H1 (cell line): Measurements from ENCODE around the gene PCDHGB5. TPM values are rescaled to one million over a fixed set of nuclear protein-coding genes. Genes with fewer than 3 reads are reported as not detected.
"Not testable (repeated sequence)": the region's sequence is repeated elsewhere in the genome, so short reads cannot be mapped to it uniquely, and the experiment has no call there.

Source experiments
- CTCF ChIA-PET: fragments of 300-600 bp; sonication (Branson Sonifier 250); formaldehyde crosslinking; loops from one replicate; lab custom pipeline; 2021; ENCODE audit not compliant: partially characterized antibody; lab: Charles Lee
- POLR2A ChIA-PET: fragments of 300-600 bp; sonication (Branson Sonifier 250); formaldehyde crosslinking; loops from one replicate; lab custom pipeline; 2021; ENCODE audit warnings: inconsistent platforms; ENCODE audit not compliant: partially characterized antibody; lab: Charles Lee
- DNase-seq, 2 experiments: peaks; one replicate each; pipeline versions ENCODE4 v3.0.0 to v3.0.0-alpha.2; 2010 to 2022; ENCODE audit warnings: low spot score in 2 of 2, low read depth in 1 of 2, mixed read lengths in 1 of 2
- FAIRE-seq: peaks from 2 replicates; lab custom pipeline; 2011; peaks lifted over from hg19 to GRCh38; lab: Jason Lieb, UNC
- H2AFZ ChIP-seq: 2 replicates; pipeline ENCODE4 v1.8.1; 2012; ENCODE audit warnings: low read length, inconsistent platforms
- H2AK5ac ChIP-seq: 2 replicates; pipeline ENCODE4 v1.6.1; 2013; ENCODE audit warnings: low read depth, low read length
- H2BK120ac ChIP-seq: replicated peaks from 2 replicates; pipeline ENCODE3; 2013; ENCODE audit warnings: low read depth, low read length, inconsistent platforms
- H2BK12ac ChIP-seq: 2 replicates; pipeline ENCODE4 v1.6.1; 2013; ENCODE audit warnings: low read depth, low read length
- H2BK15ac ChIP-seq: 2 replicates; pipeline ENCODE4 v1.6.1; 2013; ENCODE audit warnings: low read length
- H2BK20ac ChIP-seq: 2 replicates; pipeline ENCODE4 v1.6.1; 2013; ENCODE audit warnings: low read length
- H2BK5ac ChIP-seq: 2 replicates; pipeline ENCODE4 v1.6.1; 2013; ENCODE audit warnings: low read depth, low read length
- H3K14ac ChIP-seq: 2 replicates; pipeline ENCODE4 v1.6.1; 2013; ENCODE audit warnings: inconsistent platforms; ENCODE audit not compliant: insufficient read length
- H3K18ac ChIP-seq: 2 replicates; pipeline ENCODE4 v1.6.1; 2013; ENCODE audit warnings: low read length; ENCODE audit errors: extremely low read depth
- H3K23ac ChIP-seq: 2 replicates; pipeline ENCODE4 v1.6.1; 2013; ENCODE audit warnings: inconsistent platforms; ENCODE audit not compliant: insufficient read length
- H3K23me2 ChIP-seq: 2 replicates; pipeline ENCODE4 v1.6.1; 2013; ENCODE audit warnings: low read depth, low read length
- H3K27ac ChIP-seq: 2 replicates; pipeline ENCODE4 v1.6.1; 2011; ENCODE audit warnings: low read depth, low read length, inconsistent platforms
- H3K27me3 ChIP-seq, 4 experiments: replicated peaks in 1 of 4; 1 replicate in 1 of 4; 2 replicates in 3 of 4; pipeline versions ENCODE4 v1.6.1 to v1.8.1; 2011 to 2013; ENCODE audit warnings: low read length in 3 of 4, mild to moderate bottlenecking in 3 of 4, inconsistent platforms in 2 of 4, mixed read lengths in 2 of 4, moderate library complexity in 1 of 4; ENCODE audit not compliant: control insufficient read depth in 3 of 4, insufficient read depth in 3 of 4; ENCODE audit errors: extremely low read depth in 1 of 4
- H3K36me3 ChIP-seq, 4 experiments: 2 replicates each; pipeline versions ENCODE4 v1.6.1 to v1.8.1; 2011 to 2013; ENCODE audit warnings: mild to moderate bottlenecking in 4 of 4, low read length in 3 of 4, moderate library complexity in 2 of 4, control low read depth in 1 of 4, inconsistent platforms in 1 of 4; ENCODE audit not compliant: insufficient read depth in 4 of 4, control insufficient read depth in 2 of 4
- H3K4ac ChIP-seq: replicated peaks from 2 replicates; pipeline ENCODE3; 2013; ENCODE audit warnings: low read length, low read depth, mixed read lengths, inconsistent platforms; ENCODE audit not compliant: insufficient read length
- H3K4me1 ChIP-seq, 4 experiments: replicated peaks in 1 of 4; 1 replicate in 1 of 4; 2 replicates in 3 of 4; pipeline versions ENCODE4 v1.6.1 to v1.8.1; 2011 to 2013; ENCODE audit warnings: low read length in 3 of 4, inconsistent platforms in 2 of 4, mixed read lengths in 1 of 4; ENCODE audit not compliant: insufficient read depth in 4 of 4, control insufficient read depth in 3 of 4
- H3K4me2 ChIP-seq, 2 experiments: 2 replicates each; pipeline versions ENCODE4 v1.6.1 to v1.8.1; 2011 to 2013; ENCODE audit warnings: low read depth in 2 of 2, low read length in 2 of 2, control low read depth in 1 of 2, inconsistent platforms in 1 of 2, mild to moderate bottlenecking in 1 of 2; ENCODE audit not compliant: insufficient read depth in 1 of 2
- H3K4me3 ChIP-seq, 4 experiments: fragments of 200-600, 300-600 bp in 1 of 4; sonication (generic), shearing (Covaris generic), sonication (Bioruptor Twin) in 1 of 4; 2 replicates each; pipeline versions ENCODE4 v1.5.1 to v1.8.1; 2011 to 2016; ENCODE audit warnings: low read length in 4 of 4, low read depth in 3 of 4, control low read depth in 2 of 4, inconsistent platforms in 2 of 4, mild to moderate bottlenecking in 2 of 4, mixed read lengths in 1 of 4, moderate library complexity in 1 of 4; ENCODE audit not compliant: insufficient read depth in 2 of 4; ENCODE audit errors: extremely low read depth in 1 of 4
- H3K56ac ChIP-seq: replicated peaks from 2 replicates; pipeline ENCODE3; 2013; ENCODE audit warnings: low read depth, mild to moderate bottlenecking, mixed read lengths, low read length, inconsistent platforms; ENCODE audit not compliant: insufficient read length
- H3K79me1 ChIP-seq: 2 replicates; pipeline ENCODE4 v1.6.1; 2013; ENCODE audit warnings: low read depth, low read length, control low read depth
- H3K79me2 ChIP-seq, 2 experiments: 2 replicates each; pipeline versions ENCODE4 v1.6.1 to v1.8.1; 2012 to 2013; ENCODE audit warnings: low read length in 2 of 2, mild to moderate bottlenecking in 2 of 2, inconsistent platforms in 1 of 2; ENCODE audit not compliant: insufficient read depth in 2 of 2, control insufficient read depth in 1 of 2
- H3K9ac ChIP-seq, 4 experiments: replicated peaks in 1 of 4; 1 replicate in 1 of 4; 2 replicates in 3 of 4; pipeline versions ENCODE4 v1.6.1 to v1.8.1; 2011 to 2013; ENCODE audit warnings: low read depth in 3 of 4, low read length in 3 of 4, control low read depth in 2 of 4, mild to moderate bottlenecking in 2 of 4, moderate library complexity in 2 of 4, inconsistent platforms in 1 of 4; ENCODE audit errors: extremely low read depth in 1 of 4
- H3K9me3 ChIP-seq, 2 experiments: 2 replicates each; pipeline versions ENCODE4 v1.6.1 to v1.8.1; 2012 to 2013; ENCODE audit warnings: mild to moderate bottlenecking in 2 of 2, moderate library complexity in 2 of 2, control low read depth in 1 of 2, inconsistent platforms in 1 of 2, low read depth in 1 of 2, low read length in 1 of 2, mixed read lengths in 1 of 2; ENCODE audit not compliant: insufficient read depth in 2 of 2
- H4K20me1 ChIP-seq, 2 experiments: replicated peaks in 1 of 2; 2 replicates each; pipeline versions ENCODE3 to v1.8.1; 2011 to 2013; ENCODE audit warnings: inconsistent platforms in 2 of 2, low read length in 2 of 2, mild to moderate bottlenecking in 1 of 2; ENCODE audit not compliant: insufficient read depth in 2 of 2, control insufficient read depth in 1 of 2
- H4K5ac ChIP-seq: 2 replicates; pipeline ENCODE4 v1.6.1; 2013; ENCODE audit warnings: low read length, low read depth, mixed read lengths, inconsistent platforms; ENCODE audit not compliant: insufficient read length
- H4K8ac ChIP-seq: 2 replicates; pipeline ENCODE4 v1.8.0; 2013; ENCODE audit warnings: mild to moderate bottlenecking, moderate library complexity, low read length, inconsistent platforms; ENCODE audit not compliant: insufficient read depth; ENCODE audit errors: extremely low read depth
- H4K91ac ChIP-seq: replicated peaks from 2 replicates; pipeline ENCODE3; 2013; ENCODE audit warnings: low read length, mixed read lengths, inconsistent platforms; ENCODE audit not compliant: insufficient read length
- ASH2L ChIP-seq: fragments of 200-600, 300-600 bp; sonication (generic); IDR thresholded peaks from one replicate; pipeline ENCODE4 v1.7.1; 2017; ENCODE audit warnings: low read length
- CTCF ChIP-seq, 3 experiments: IDR thresholded peaks; 1 replicate in 2 of 3; 2 replicates in 1 of 3; pipeline versions ENCODE4 v1.5.1 to v1.6.1; 2011; ENCODE audit warnings: low read length in 3 of 3, mild to moderate bottlenecking in 3 of 3, inconsistent platforms in 2 of 3, low read depth in 1 of 3, moderate library complexity in 1 of 3; ENCODE audit not compliant: insufficient read depth in 1 of 3; ENCODE audit errors: control extremely low read depth in 1 of 3
- JUND ChIP-seq: IDR thresholded peaks from 2 replicates; pipeline ENCODE4 v1.6.1; 2011; ENCODE audit warnings: mild to moderate bottlenecking, improper control_type of control experiment, low read length
- KDM4A ChIP-seq: IDR thresholded peaks from one replicate; pipeline ENCODE4 v1.7.1; 2012; ENCODE audit warnings: low read depth, mild to moderate bottlenecking, moderate library complexity, low read length, inconsistent platforms; ENCODE audit not compliant: severe bottlenecking
- MAX ChIP-seq: IDR thresholded peaks from 2 replicates; pipeline ENCODE4 v1.6.1; 2012; ENCODE audit warnings: inconsistent platforms
- NRF1 ChIP-seq: IDR thresholded peaks from 2 replicates; pipeline ENCODE4 v1.6.1; 2011; ENCODE audit warnings: mild to moderate bottlenecking, low read depth, low read length, improper control_type of control experiment
- TAF1 ChIP-seq: IDR thresholded peaks from 2 replicates; pipeline ENCODE4 v1.6.1; 2011; ENCODE audit warnings: mild to moderate bottlenecking, low read depth, low read length
- TBP ChIP-seq: IDR thresholded peaks from 2 replicates; pipeline ENCODE4 v1.6.1; 2011; ENCODE audit warnings: low read depth, low read length, improper control_type of control experiment
- TEAD4 ChIP-seq: IDR thresholded peaks from 2 replicates; pipeline ENCODE4 v1.6.1; 2012; ENCODE audit warnings: low read depth, low read length, inconsistent platforms, mixed read lengths
- WGBS, 2 experiments: shearing (Covaris generic) in 1 of 2; methylation state at CpG; one replicate each; pipeline versions ENCODE4 v1.1.6 to v1.1.7; 2013 to 2015; ENCODE audit warnings: low lambda C conversion rate in 2 of 2, mixed read lengths in 2 of 2, inconsistent platforms in 1 of 2, low coverage in 1 of 2, missing lambda C conversion rate in 1 of 2; ENCODE audit not compliant: insufficient replicate concordance in 2 of 2, insufficient coverage in 1 of 2, insufficient read length in 1 of 2; ENCODE audit errors: extremely low coverage in 1 of 2, missing lambda C conversion rate in 1 of 2; 5-methylcytosine and 5-hydroxymethylcytosine counted together
- polyA plus RNA-seq, 7 experiments: library from polyadenylated mRNA; depleted of rRNA in 3 of 7; stranded (reverse) in 5 of 7; unstranded in 2 of 7; fragments of >200 nt in 5 of 7; fragments of 200-250 nt in 2 of 7; gene quantifications; 1 replicate in 5 of 7; 2 replicates in 1 of 7; 4 replicates in 1 of 7; pipeline versions ENCODE4 v1.2.1 to v1.2.3, GENCODE V29; 2011 to 2013; ENCODE audit warnings: missing spikeins in 2 of 7, mixed read lengths in 2 of 7
- total RNA-seq: library from RNA; stranded (reverse); fragmentation: NEBNext Ultra II Directional; extraction: Animal tissue kit (Norgen Biotek cat#: 25700); gene quantifications from 2 replicates; pipeline ENCODE4 v1.2.1, GENCODE V29; 2021

PCDHGB5 gene
- total and polyA plus RNA-seq, 2 of the 8 experiments (the other 6 are each of a cell fraction or from before 2014, with no cell fraction given): 1.1 to 2.6 TPM

DNA sequence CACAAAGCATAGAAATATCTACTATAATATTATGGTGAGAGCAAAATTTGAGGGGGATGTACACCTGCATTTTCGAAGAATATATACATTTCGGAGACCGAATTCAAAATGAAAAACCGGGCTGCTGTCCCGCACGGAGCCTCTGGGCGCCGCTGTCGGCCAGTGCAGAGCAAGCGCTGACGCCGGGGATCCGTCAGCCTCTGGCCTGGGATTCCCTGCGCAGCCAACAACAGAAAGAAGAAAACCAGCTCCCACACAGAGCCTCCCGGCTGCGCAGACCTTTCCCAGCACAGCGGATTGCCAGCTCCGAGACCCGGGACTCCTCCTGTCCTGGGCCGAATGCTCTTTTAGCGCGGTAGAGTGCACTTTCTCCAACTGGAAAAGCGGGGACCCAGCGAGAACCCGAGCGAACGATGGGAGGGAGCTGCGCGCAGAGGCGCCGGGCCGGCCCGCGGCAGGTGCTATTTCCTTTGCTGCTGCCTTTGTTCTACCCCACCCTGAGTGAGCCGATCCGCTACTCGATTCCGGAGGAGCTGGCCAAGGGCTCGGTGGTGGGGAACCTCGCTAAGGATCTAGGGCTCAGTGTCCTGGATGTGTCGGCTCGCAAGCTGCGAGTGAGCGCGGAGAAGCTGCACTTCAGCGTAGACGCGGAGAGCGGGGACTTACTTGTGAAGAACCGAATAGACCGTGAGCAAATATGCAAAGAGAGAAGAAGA, 10.2 kb downstream of the PCDHGB5 start, which contains the start of gene PCDHGB6:
PCDHGB6 (plus strand) TSS at position 232 of the 716 bp plus-strand sequence; CDS start at position 414, 182 bp downstream.
- H2AFZ ChIP-seq: 0 out of 2 replicates have a peak within 1 kb of the TSS, but pooled peaks have one; percentile 56
- H3K79me1 ChIP-seq, H3K4ac ChIP-seq, H4K91ac ChIP-seq, H4K8ac ChIP-seq, H3K14ac ChIP-seq, H3K23ac ChIP-seq, H3K36me3 ChIP-seq, H3K4me1 ChIP-seq, H2BK5ac ChIP-seq, H2BK120ac ChIP-seq, H2BK20ac ChIP-seq, H3K23me2 ChIP-seq, H3K27me3 ChIP-seq, H4K5ac ChIP-seq, H2BK12ac ChIP-seq, H4K20me1 ChIP-seq, H2BK15ac ChIP-seq, H3K27ac ChIP-seq, H3K79me2 ChIP-seq, H3K56ac ChIP-seq, H2AK5ac ChIP-seq, H3K18ac ChIP-seq: not testable (repeated sequence)
- peak within 1 kb of the TSS; percentile 58 to 70 (median 64) for H3K4me3 ChIP-seq
- ChIA-PET CTCF (interaction anchor here (0.7 to 23.3 kb wide), 53 partner anchors 10 to 252 kb away, joined by 3 to 1236 read pairs (median 5); partner anchors contain the start of genes PCDHB10, PCDHB11, PCDHB14 and PCDHB15), POLR2A (interaction anchor here (0.8 to 1.3 kb wide), 3 partner anchors 13 to 104 kb away, joined by 3 read pairs; partner anchors contain the start of genes PCDHGA11 and PCDHGB2)
- H3K4me2 ChIP-seq: peak within 1 kb of the TSS; percentile 68 to 70
- peak within 1 kb of the TSS in 3 of 4 experiments; percentile 29 to 39 (median 37); a peak in 2 of 7 replicates for H3K9ac ChIP-seq
- 7% methylated on average over 39 of the region's 51 CpGs; no CpG with 5 or more reads in 1 of the 2 experiments for WGBS, 2 experiments
- peak; percentile 72 for FAIRE-seq
- peak in 1 of 2 experiments; percentile 90 for DNase-seq
- H3K9me3 ChIP-seq: peaks cover 7 to 25% of the 10 kb centered on the region in 2 experiments; a peak in 3 of 4 replicates
- TF ChIP-seq CTCF (IDR thresholded peaks at IDR 0.05; ENCODE audit: control extremely low read depth in 1 of 3, insufficient read depth in 1 of 3, low read depth in 1 of 3, low read length in 3 of 3) (peak; percentile 72 to 91 (median 78)), TBP (0 out of 2 replicates have a peak, but pooled peaks have one; percentile 32), NRF1 (peak; percentile 34; the same call in 1 of the 2 replicates), JUND (0 out of 2 replicates have a peak, but pooled peaks have one; percentile 3), MAX (peak; percentile 18; the same call in 1 of the 2 replicates), KDM4A (peak; percentile 95), TAF1 (0 out of 2 replicates have a peak, but pooled peaks have one; percentile 58), TEAD4 (0 out of 2 replicates have a peak, but pooled peaks have one; percentile 8), ASH2L (peak; percentile 94)
